GM21423 (cell line): ENCODE results near the gene BYSL.

Experiments
- ATAC-seq: cut with Tn5 transposase; IDR thresholded peaks from one replicate; pipeline ENCODE4 v1.9.1; 2021; ENCODE audit warnings: mild to moderate bottlenecking, moderate library complexity; ENCODE audit not compliant: unreplicated experiment

BYSL gene

DNA sequence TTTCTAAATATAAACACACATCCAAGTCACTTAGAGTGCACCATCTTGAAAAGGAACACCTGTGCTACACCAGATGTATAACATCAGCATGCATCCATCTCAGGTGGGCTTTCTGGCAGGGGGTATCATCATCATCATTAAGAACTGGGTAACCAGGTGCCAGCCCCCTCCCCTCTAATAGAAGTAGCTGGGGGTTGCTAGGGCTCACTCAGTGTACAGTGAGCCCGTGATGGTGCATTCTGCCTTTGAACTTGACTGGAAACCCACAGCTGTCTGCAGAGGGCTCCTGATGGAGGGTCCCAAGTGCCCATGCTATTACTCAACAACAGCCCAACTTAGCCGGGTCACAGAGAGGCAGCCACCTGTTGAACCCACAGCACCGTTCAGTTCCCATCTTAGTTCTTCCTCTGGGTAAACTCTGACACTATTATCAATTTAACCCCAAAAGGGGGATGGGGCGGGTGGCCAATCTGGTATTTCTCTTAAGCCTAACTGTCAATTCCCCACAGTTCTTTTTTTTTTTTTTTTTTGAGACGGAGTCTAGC, 53.1 kb downstream of the BYSL start:
- ATAC-seq: no peak

DNA sequence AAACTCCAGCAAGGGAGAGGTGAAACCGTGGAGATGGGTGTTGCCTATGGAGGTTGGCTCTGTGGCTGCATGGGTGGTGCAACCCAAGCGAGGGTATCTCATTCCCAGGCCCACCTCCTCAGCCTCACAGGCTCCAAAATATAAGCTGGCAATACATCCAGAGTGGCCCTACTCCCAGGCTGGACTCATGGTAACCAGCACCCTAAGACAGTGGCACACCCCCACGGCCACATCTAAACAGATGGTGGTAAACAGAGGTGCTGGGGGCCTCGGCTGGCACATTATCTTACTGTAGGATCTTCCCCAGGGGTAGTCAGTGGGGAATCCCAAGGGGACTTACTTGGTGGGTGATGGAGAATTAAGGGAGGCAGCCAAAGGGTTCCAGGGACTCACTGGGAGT, 54.0 kb downstream of the BYSL start:
- no peak for ATAC-seq

DNA sequence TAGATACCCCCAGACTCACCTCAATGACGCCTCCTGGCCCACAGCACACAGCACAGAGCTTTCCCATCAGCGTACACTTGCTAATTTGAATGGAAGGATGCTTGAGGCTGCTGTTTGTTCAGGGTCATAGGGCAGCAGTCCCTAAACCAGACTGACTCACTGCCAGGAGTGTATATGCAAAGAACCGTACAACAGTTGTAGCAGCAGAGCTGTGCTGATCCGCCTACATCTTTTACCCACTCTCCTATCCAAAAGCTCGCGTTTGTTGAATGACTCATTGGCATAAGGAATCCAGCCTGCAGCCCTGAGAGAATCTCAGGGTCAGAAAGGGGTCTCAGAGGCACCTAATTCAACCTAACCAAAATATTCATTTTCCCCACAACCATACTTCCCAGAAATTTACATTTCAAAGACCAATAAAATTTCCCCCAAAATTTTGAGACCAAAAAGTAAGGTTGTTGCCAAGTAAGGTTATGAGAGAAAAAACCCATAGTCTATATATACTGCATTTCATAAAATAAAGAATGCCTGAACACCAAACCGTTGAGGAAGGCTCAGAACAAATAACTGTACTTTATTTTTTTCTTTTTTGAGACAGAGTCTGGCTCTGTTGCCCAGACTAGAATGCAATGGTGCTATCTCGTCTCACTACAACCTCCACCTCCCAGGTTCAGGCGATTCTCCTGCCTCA, 55.6 kb downstream of the BYSL start:
- ATAC-seq: no peak
